GM12891 (cell line): ENCODE measurements around the gene ULBP3.
"Not testable (repeated sequence)": the region's sequence is repeated elsewhere in the genome, so short reads cannot be mapped to it uniquely, and the experiment has no call there.

ENCODE experiments used
- POLR2A ChIP-seq: IDR thresholded peaks from 2 replicates; pipeline ENCODE4 v1.6.1; 2011; ENCODE audit warnings: low read depth, low read length, control low read depth
- POLR2AphosphoS5 ChIP-seq: IDR thresholded peaks from 2 replicates; pipeline ENCODE4 v1.6.1; 2011; ENCODE audit warnings: low read depth, low read length, control low read depth
- TAF1 ChIP-seq: IDR thresholded peaks from 2 replicates; pipeline ENCODE4 v1.6.1; 2011; ENCODE audit warnings: low read depth, low read length, control low read depth

DNA sequence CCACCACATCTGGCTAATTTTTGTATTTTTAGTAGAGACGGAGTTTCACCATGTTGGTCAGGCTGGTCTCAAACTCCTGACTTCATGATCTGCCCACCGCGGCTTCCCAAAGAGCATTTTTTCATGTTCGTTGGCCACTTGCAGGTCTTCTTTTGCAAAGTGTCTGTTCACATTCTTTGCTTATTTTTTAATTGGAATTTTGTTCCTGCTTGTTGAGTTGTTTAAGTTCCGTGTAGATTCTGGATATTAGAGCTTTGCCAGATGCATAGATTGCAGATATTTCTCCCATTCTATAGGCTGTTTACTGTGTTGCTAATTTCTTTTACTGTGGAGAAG, 51.8 kb downstream of the ULBP3 start:
- TF ChIP-seq POLR2AphosphoS5, POLR2A, TAF1: not testable (repeated sequence)
